NCI-H774 (cell line): ENCODE results near the gene NUDT14.

Source experiments
- DNase-seq: peaks from one replicate; lab custom pipeline; 2025; lab: John Stamatoyannopoulos, UW

The NUDT14 gene

DNA sequence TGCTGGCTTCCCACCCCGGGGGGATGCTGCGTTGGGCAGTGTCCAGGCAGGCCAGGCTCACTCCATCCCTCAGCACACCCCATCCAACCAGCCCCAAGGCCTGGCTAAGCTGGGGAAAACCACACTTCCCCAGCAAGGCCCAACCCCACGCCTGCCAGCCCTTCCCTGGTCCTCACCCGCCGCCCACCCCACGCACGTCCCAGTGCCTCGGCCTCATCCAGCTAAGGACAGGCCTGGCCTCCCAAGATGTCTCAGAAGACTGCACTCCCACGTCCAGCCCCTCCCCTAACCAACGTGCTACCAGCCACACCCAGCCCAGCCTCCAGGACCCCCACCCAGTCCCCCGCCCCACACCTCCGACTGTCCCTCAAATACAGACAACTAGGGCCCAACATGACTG lies 22.3 kb downstream of the NUDT14 start:
- DNase-seq = no peak

- DNase-seq = no peak
These were observed 23.2 kb downstream of the NUDT14 start for GRCh38 chr14:105157872-105158271.

- no peak for DNase-seq
These were observed 24.4 kb downstream of the NUDT14 start for GRCh38 chr14:105156414-105157375.

DNA sequence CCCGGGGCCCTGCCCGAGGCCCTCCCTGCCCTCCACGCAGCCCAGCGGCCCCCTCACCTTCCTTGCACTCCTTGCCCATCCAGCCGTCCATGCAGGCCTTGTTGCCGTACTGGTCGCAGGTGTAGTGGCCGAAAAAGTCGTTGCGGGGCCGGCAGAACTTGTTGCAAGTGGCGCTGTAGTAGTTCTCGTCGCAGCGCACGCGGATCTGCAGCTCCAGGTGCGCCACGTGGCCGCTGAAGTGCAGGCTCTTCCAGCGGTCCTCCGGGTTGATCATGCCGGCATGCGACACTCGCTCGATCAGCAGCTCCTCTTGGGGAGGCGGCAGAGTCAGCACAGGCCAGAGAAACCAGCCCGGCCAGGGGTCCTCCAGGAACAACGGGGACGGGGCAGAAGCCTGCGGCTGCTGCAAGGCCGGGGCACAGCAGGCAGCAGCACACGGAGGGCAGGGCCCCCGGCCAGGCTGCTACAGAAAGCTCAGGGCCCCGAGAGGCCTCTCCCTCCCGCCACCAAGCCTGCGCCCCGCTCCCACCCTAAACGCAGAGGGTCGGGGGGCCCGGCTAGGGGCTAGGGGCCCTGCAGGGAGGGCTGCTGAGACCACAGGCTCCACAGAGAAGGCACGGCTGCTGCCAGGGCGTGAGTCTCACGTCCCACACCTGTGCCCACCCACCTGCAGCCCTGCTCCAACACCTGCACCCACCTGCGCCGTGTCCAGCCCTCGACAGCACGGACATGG lies 25.3 kb downstream of the NUDT14 start:
- DNase-seq = no peak

GRCh38 chr14:105155071-105155651 lies 26.0 kb downstream of the NUDT14 start:
- DNase-seq = no peak

GRCh38 chr14:105154476-105154871 lies 26.6 kb downstream of the NUDT14 start:
- no peak for DNase-seq

- DNase-seq = no peak
These were observed 27.2 kb downstream of the NUDT14 start for GRCh38 chr14:105153739-105154475.

- no peak for DNase-seq
These were observed 27.8 kb downstream of the NUDT14 start for GRCh38 chr14:105153331-105153731.

DNA sequence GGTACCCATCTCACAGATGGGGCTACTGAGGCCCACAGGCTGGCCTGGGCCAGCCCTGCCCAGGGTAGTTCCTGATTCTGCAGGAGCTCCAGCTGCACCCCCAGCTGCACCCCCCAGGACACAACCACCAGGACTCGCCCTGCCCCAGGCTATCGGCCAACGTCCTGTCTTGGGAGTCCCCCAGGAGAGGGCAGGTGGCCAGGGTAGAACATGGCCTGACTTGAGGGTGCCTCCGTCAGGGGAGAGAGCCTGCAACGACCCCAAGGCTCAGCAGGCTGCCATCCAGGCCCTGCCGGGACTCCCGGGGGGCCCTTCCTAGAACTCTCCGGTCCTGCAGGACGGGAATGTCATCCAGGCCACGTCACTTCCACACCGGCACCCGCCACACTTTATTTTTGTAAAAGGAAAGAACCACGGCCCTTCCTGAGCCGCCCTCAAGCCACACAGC lies 28.3 kb downstream of the NUDT14 start:
- no peak for DNase-seq

- DNase-seq = no peak
These were observed 29.0 kb downstream of the NUDT14 start for GRCh38 chr14:105151838-105152793.

DNA sequence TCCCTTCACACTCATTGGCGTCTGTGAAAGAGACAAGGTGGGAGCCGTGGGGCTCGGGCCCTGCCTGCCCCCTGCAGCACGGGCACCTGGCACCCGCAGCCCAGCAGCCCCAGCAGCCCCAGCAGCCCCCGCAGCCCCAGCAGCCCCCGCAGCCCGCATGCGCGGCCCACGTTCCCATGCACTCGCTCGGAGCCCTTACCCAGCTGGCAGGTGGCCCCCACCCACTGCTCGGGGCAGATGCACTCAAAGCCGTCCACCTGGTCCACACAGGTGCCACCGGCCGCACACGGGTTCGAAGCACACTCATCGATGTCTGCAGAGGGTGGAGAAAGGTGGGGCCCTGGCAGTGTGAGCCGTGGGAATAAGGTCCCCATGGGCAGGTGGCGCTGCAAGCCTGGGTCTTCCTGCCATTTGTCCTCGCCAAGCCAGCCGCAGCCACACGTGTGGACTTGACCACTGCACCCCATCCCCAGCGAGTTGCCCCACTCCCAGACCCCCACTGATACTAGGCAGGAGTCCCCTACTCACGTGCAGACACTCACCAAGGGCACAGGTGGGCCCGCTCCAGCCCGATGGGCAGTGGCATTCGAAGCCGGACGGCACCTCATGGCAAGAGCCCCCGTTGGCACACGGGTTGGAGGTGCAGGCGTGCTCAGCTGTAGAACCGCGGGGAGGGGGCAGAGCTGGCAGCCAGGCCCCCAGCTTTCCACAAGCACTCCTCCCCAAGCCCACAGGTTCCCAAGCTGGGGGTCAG lies 29.9 kb downstream of the NUDT14 start:
- no peak for DNase-seq

DNA sequence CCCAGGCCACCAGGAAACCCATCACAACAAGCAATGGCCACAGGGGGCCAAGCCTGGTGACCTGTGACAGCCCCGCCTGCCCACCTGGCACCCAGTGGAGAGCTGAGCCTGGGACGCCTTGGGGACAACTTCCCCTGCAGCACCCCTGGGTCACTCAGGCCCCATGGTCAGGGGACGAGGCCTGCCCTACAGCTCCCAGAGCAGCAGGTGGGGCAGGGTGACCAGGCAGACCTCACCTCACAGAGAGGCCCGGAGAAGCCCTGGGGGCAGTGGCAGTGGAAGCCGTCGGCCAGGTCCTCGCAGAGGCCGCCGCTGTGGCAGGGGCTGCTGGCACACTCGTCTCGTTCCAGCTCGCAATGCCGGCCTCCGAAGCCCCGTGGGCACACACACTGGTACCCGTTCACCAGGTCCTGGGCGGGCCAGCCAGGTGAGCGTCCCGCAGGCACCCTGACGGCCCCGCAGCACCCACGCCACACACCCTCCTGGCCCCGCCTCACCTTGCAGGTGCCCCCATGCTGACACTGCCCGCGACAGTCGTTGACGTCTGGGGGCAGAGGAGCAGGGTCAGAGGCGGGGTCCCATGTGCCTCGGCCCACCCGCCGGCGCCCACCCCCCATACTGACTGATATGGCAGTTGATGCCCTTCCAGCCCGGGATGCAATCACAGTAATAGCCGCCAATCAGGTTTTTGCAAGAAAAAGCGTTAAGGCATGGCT lies 30.6 kb downstream of the NUDT14 start:
- DNase-seq = no peak

DNA sequence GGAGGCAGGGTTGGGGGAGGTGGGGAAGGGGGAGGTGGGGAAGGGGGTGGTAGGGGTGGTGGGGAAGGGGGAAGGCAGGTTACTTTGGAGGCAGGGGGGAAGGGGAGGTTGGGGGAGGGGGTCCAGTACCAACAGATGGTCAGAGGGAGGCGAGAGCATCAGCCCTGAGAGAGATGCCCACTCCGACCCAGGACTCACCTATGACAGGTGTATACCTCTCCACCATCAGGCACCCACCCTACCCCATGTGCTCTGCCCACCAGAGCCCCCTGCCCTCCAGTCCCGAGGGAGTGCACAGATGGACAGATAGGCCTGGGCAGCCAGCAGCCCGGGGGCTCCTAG lies 31.1 kb downstream of the NUDT14 start:
- DNase-seq = no peak

DNA sequence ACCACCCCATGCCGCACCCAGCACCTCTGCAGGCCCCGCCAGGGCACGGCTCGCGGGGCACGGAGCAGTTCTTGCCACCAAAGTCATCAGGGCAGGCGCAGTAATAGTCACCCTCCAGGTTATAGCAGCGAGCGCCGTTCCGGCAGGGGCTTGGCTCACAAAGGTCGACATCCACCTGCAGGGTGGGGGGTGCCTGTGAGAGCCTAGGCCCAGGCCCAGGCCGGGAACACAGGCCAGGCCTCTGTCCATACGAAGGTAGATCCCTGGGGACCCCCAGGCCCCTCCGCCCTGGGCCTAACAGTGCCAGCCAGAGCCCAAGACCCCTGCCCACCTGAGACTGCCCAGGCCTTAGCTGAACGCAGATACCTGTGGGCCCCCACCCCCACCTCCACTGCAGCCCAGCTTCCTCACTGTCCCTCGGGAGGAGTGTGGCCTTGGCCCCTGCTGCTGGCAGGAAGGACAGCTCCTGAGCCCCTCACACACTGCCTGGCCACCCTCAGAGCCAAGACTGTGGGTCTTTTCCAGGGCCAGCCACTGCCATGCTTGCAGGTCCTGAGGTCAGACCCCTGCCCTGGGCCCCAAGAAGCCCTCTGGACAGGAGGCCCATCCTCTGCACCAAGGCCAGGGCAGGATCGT lies 31.8 kb downstream of the NUDT14 start:
- DNase-seq = no peak

DNA sequence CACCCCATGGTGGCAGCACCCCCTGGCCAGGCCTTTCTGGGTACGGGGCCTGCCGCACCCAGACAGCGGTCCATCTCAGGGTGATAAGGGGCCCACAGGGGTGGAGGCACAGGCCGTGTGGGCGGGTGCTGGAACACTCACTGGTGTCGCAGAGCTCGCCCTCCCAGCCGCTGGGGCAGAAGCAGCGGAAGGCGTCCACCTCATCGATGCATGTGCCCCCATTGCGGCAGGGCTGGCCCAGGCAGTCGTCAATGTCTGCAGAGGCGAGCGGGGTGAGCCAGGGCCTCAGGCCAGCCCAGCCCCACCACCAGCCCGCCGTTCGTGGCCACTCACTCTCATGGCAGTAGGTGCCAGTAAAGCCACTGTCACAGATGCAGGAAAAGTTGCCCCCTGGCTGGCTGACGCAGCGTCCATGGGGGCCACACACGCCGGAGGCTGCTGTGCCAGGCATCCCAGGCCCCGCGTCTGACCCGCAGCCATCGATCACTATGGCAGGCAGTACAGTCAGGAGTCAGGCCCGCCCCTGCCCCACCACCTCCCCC lies 32.4 kb downstream of the NUDT14 start:
- DNase-seq = no peak

DNA sequence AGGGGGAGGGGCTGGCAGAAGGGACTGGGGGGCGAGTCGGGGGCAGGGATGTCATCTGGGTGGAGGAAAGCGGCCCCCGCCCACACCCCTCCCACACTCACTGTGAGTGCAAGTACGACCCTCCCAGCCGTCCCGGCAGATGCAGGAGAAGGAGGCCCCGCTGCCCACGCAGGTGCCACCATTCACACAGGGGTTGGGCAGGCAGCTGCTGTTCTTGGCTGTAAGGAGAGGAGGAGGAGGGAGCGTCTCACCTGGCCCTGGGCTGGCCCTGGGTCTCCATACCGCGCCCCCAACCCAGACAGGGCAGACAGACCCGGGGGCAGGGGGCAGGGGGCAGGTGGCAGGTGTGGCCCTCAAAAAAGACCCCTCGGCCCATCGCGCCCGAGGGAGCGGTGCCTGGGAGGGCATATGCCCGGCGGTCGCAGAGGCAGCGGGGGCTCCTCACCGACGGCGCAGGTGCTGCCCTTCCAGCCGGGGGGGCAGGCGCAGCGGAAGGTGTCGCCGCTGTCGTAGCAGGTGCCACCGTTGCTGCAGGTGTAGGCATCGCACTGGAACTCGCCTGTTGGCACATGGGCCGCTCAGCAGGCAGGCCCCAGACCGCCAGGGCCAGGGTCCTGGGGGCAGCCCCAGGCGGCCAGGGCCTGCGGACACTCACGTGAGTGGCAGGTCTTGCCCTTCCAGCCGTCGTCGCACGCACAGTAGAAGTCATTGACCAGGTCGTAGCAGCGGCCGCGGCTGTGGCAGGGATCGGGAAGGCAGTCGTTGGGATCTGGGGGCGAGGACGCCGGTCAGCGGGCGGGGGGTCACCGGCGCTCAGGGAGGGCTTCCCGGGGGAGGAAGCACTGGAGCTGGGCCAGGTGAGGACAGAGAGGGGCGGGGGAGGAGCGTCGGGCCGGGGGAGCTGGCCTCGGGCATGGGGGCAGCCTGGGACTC lies 33.2 kb downstream of the NUDT14 start:
- DNase-seq = no peak

DNA sequence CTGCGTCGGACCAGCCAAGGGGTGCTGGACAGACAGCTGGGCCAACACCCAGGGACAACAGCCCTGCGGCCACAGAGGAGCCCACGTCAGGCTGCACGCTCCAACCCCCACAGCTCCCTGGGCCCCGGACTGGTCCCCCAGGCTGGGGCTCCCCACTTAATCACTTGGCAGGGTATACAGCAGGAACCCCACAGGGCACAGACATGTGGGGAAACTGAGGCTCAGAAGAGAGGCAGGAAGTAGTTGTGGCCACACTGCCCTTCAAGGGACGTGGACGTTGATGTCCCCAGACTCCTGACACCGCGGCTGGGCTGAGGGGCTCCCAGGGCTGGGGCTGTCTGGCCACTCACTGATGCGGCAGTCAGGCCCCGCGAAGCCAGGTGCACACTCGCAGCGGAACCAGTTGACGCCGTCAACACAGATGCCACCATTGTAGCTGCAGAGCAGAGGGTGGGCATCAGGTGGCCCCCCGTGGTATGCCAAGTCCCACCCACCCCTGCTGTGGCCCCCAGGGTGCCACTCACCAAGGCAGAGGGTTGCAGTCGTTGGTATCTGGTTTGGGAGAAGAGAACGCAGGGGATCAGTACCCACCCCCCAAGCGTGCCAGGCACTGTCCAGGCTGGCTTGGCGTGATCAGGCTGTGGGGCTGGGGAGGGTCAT lies 34.0 kb downstream of the NUDT14 start:
- no peak for DNase-seq
